Activated naive CD8-positive, alpha-beta T cell treated with anti-CD3 and anti-CD28 coated beads, Interleukin-2, amount 50 U/mL, for 24 hours (primary cell): ENCODE measurements around the gene HORMAD1.
A peak's percentile ranks its signal among the peaks of the same experiment; 100 is the strongest.
"Not testable (repeated sequence)": the region's sequence is repeated elsewhere in the genome, so short reads cannot be mapped to it uniquely, and the experiment has no call there.

Experiments
- ATAC-seq: fragments of 150-1000 bp; cut with Tn5 transposase; one replicate; pipeline ENCODE4 v1.10.0; 2021
- DNase-seq: peaks from one replicate; pipeline ENCODE4 v3.0.0; 2021
- H3K27ac Mint-ChIP-seq: one replicate; pipeline ENCODE4 v1.8.0; 2021; ENCODE audit warnings: mild to moderate bottlenecking, mixed read lengths
- H3K27me3 Mint-ChIP-seq: one replicate; pipeline ENCODE4 v1.8.0; 2021; ENCODE audit warnings: mixed read lengths
- H3K36me3 Mint-ChIP-seq: one replicate; pipeline ENCODE4 v1.8.0; 2021; ENCODE audit warnings: low read depth, mixed read lengths
- H3K4me1 Mint-ChIP-seq: one replicate; pipeline ENCODE4 v1.8.0; 2021; ENCODE audit warnings: mixed read lengths
- H3K4me3 Mint-ChIP-seq: one replicate; pipeline ENCODE4 v1.8.0; 2021; ENCODE audit warnings: mild to moderate bottlenecking, moderate library complexity, mixed read lengths
- H3K9me3 Mint-ChIP-seq: one replicate; pipeline ENCODE4 v1.8.0; 2021; ENCODE audit warnings: mixed read lengths

HORMAD1 gene, protein sequence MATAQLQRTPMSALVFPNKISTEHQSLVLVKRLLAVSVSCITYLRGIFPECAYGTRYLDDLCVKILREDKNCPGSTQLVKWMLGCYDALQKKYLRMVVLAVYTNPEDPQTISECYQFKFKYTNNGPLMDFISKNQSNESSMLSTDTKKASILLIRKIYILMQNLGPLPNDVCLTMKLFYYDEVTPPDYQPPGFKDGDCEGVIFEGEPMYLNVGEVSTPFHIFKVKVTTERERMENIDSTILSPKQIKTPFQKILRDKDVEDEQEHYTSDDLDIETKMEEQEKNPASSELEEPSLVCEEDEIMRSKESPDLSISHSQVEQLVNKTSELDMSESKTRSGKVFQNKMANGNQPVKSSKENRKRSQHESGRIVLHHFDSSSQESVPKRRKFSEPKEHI

DNA sequence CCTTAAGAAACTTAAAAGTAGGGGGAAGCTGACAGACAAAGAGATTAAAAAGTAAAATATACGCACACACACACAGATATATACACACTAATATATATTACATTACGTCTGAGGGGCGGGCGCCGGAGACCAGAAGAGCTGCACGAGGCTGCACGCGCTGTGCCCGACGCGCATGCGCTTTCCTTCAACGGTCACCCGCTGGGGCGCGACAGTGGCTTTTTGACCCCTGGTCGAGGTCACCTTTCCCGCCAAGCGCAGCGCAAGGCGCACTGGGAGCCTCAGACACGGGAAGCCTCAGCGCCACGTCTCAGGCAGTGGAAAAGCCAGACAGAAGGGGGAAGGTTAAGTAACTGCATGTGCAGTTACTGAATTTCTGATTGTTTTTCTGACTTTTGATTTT is at the start of gene HORMAD1:
TSS of gene HORMAD1 (minus strand) at position 193 of the 400 bp plus-strand sequence. CDS start 1,390 bp downstream, outside the sequence.
- H3K4me1 Mint-ChIP-seq = peaks cover 2% of the 10 kb centered on the region
- H3K9me3 Mint-ChIP-seq = no peaks in the 10 kb centered on the region
- H3K27ac Mint-ChIP-seq = no peak within 1 kb of the TSS
- H3K36me3 Mint-ChIP-seq = no peaks in the 10 kb centered on the region
- H3K27me3 Mint-ChIP-seq = no peaks in the 10 kb centered on the region
- H3K4me3 Mint-ChIP-seq = no peak within 1 kb of the TSS
- ATAC-seq (no peak), DNase-seq (no peak)

- H3K4me1 Mint-ChIP-seq = peaks cover 43% of the 10 kb centered on the region
- not testable (repeated sequence) for H3K4me3 Mint-ChIP-seq, H3K36me3 Mint-ChIP-seq, H3K9me3 Mint-ChIP-seq, DNase-seq, H3K27ac Mint-ChIP-seq, ATAC-seq, H3K27me3 Mint-ChIP-seq
These were observed 47.0 kb upstream of the HORMAD1 start for GRCh38 chr1:150767704-150768103.

GRCh38 chr1:150765977-150766301 is 45.2 kb upstream of the HORMAD1 start:
- H3K9me3 Mint-ChIP-seq, DNase-seq, H3K27me3 Mint-ChIP-seq: not testable (repeated sequence)
- peak overlapping the region; percentile 89 for H3K27ac Mint-ChIP-seq
- peaks cover 46% of the 10 kb centered on the region for H3K4me1 Mint-ChIP-seq
- H3K4me3 Mint-ChIP-seq = peak overlapping the region; percentile 89
- ATAC-seq = peak; percentile 45
- H3K36me3 Mint-ChIP-seq = peaks cover 12% of the 10 kb centered on the region

DNA sequence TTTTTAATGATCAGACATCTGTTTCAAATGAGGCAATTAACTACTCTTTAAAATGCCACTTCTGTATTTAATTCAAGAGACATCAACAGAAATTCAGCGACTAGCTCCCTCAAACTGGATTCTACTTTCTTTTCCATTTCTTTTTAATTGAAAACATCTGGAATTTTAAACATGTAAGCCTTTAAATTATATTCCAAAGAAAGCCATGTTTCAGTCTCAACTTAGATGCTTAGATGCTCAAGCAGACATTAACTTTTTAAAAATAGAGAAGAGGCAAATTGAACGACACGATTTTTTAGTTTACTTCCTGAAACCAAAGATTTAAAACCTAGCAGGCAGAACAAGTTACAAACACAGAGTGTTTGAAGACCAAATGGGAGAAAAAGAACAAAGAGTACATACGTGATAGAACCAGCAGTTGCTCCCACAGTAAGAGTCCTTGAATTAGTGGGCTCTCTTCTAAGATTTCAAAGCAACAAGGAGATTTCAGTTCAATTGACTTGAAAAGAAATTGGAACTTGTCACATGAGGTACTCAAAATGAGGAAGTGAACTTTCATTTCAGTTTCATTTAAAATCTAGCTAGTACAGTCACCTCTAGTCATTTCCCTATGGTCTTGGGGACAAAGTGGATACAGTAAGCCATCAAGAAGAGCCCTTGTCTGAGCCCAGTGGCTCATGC is 44.7 kb upstream of the HORMAD1 start, which contains the start of gene CTSS:
TSS of gene CTSS (minus strand) at position 483 of the 681 bp plus-strand sequence. CDS start 1,015 bp downstream, outside the sequence.
- ATAC-seq (peak; percentile 93), DNase-seq (no peak)
- H3K27ac Mint-ChIP-seq = peak within 1 kb of the TSS; percentile 89
- peak within 1 kb of the TSS; percentile 89 for H3K4me3 Mint-ChIP-seq
- H3K36me3 Mint-ChIP-seq = peaks cover 16% of the 10 kb centered on the region
- no peaks in the 10 kb centered on the region for H3K27me3 Mint-ChIP-seq
- H3K9me3 Mint-ChIP-seq = no peaks in the 10 kb centered on the region
- H3K4me1 Mint-ChIP-seq = peaks cover 43% of the 10 kb centered on the region

- H3K4me1 Mint-ChIP-seq = peaks cover 48% of the 10 kb centered on the region
- peak; percentile 44 for ATAC-seq
- no peak for DNase-seq
- peaks cover 20% of the 10 kb centered on the region for H3K36me3 Mint-ChIP-seq
- peak overlapping the region; percentile 89 for H3K27ac Mint-ChIP-seq
- peak overlapping the region; percentile 89 for H3K4me3 Mint-ChIP-seq
- H3K27me3 Mint-ChIP-seq = no peaks in the 10 kb centered on the region
- no peaks in the 10 kb centered on the region for H3K9me3 Mint-ChIP-seq
These were observed 44.0 kb upstream of the HORMAD1 start for GRCh38 chr1:150764617-150765101.

- Mint-ChIP-seq H3K27ac (no peak overlapping the region), H3K4me3 (peak overlapping the region; percentile 3), H3K4me1 (peaks cover 48% of the 10 kb centered on the region), H3K36me3 (peaks cover 20% of the 10 kb centered on the region), H3K27me3 (no peaks in the 10 kb centered on the region), H3K9me3 (no peaks in the 10 kb centered on the region)
- ATAC-seq = no peak
- DNase-seq = no peak
These were observed 42.3 kb upstream of the HORMAD1 start for GRCh38 chr1:150763018-150763417.

GRCh38 chr1:150762552-150762951 is 41.9 kb upstream of the HORMAD1 start:
- DNase-seq (no peak), ATAC-seq (no peak)
- no peaks in the 10 kb centered on the region for H3K9me3 Mint-ChIP-seq
- H3K27ac Mint-ChIP-seq = no peak overlapping the region
- peaks cover 48% of the 10 kb centered on the region for H3K4me1 Mint-ChIP-seq
- no peak overlapping the region for H3K4me3 Mint-ChIP-seq
- peaks cover 20% of the 10 kb centered on the region for H3K36me3 Mint-ChIP-seq
- H3K27me3 Mint-ChIP-seq = no peaks in the 10 kb centered on the region

- H3K9me3 Mint-ChIP-seq = no peaks in the 10 kb centered on the region
- peaks cover 25% of the 10 kb centered on the region for H3K36me3 Mint-ChIP-seq
- DNase-seq (no peak), ATAC-seq (no peak)
- no peak overlapping the region for H3K27ac Mint-ChIP-seq
- no peak overlapping the region for H3K4me3 Mint-ChIP-seq
- no peaks in the 10 kb centered on the region for H3K27me3 Mint-ChIP-seq
- peaks cover 48% of the 10 kb centered on the region for H3K4me1 Mint-ChIP-seq
These were observed 41.1 kb upstream of the HORMAD1 start for GRCh38 chr1:150761801-150762200.

DNA sequence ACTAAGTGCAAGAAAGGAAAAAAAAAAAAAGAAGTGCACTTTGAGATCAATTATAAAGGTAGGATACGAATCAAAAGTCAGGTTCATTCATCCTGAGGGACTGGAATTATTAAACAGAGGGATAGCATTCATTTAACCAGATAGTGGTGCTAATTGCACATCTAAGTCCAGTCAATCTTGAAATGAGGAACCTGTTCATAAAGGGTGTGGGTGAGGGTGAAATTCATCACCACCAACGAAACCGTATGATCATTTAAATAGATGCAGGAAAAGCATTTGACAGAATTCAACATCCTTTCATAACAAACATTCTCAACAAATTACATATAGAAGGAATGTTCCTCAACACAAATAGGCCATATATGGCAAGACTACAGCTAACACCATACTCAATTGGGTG is 39.3 kb upstream of the HORMAD1 start:
- Mint-ChIP-seq H3K27ac (peak overlapping the region; percentile 8), H3K36me3 (peaks cover 25% of the 10 kb centered on the region), H3K9me3 (no peaks in the 10 kb centered on the region), H3K4me3 (no peak overlapping the region), H3K27me3 (no peaks in the 10 kb centered on the region), H3K4me1 (peaks cover 34% of the 10 kb centered on the region)
- DNase-seq = no peak
- ATAC-seq = no peak

DNA sequence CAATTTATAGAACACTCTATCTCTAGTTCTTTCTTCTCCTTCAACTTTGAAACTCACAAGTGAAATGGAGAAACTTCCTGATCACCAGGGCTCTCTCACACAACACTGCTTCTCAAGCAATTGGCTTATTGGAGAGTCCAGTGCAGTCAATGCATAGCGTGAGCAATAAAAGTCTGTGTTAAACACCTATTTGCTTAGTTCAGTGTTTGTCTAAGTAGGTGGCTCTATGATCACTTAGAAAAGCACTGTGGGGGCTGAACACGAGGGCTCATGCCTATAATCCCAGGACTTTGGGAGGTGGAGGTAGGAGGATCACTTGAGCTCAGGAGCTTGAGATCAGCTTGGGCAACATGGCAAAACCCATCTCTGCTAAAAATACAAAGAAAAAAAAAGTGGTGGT is 32.7 kb upstream of the HORMAD1 start:
- no peaks in the 10 kb centered on the region for H3K27me3 Mint-ChIP-seq
- ATAC-seq (no peak), DNase-seq (no peak)
- no peak overlapping the region for H3K4me3 Mint-ChIP-seq
- H3K27ac Mint-ChIP-seq = peak overlapping the region; percentile 27
- no peaks in the 10 kb centered on the region for H3K4me1 Mint-ChIP-seq
- no peaks in the 10 kb centered on the region for H3K9me3 Mint-ChIP-seq
- peaks cover 16% of the 10 kb centered on the region for H3K36me3 Mint-ChIP-seq

DNA sequence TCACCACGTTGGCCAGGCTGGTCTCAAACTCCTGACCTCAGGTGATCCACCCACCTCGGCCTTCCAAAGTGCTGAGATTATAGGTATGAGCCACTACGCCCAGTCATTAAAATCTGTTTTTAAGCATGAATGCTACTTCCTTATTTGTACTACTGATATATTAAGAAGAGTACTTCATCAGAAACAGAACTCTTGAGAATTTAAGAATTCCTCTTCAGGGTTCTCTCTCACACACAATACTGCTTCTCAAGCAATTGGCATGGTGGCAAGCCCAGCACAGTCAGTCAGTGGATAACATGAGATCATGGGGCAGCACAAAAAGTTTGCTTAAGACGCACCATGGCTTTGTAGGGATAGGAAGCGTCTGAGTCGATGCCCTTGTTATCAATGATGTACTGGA is 30.7 kb upstream of the HORMAD1 start:
- Mint-ChIP-seq H3K27ac (no peak overlapping the region), H3K4me3 (no peak overlapping the region), H3K4me1 (no peaks in the 10 kb centered on the region), H3K27me3 (no peaks in the 10 kb centered on the region), H3K9me3 (no peaks in the 10 kb centered on the region), H3K36me3 (peaks cover 11% of the 10 kb centered on the region)
- ATAC-seq (no peak), DNase-seq (no peak)

DNA sequence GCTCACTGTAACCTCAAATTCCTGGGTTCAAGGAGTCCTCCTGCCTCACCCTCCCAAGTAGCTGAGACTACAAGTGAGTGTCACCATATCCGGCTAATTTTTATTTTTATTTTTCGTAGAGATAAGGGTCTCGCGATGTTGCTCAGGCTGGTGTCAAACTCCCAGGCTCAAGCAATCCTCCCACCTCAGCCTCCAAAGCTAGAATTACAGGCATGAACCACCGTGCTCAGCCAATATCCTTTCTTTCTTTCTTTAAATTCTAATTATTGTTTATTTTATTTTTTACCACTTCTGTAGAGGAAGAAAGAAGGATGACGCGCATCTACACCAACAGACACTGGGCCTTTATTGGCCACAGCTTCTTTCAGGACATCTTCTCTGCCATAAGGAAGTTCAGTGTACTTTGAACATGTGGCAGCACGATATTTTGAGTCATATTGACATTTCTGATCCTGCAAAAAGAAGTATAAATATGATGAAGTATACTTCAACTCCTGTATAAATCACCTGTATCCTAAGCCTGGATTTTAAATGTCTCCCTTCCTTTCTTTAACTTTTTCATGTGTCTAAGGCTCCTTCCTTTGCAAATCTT is 29.1 kb upstream of the HORMAD1 start:
- Mint-ChIP-seq H3K4me3 (no peak overlapping the region), H3K9me3 (no peaks in the 10 kb centered on the region), H3K27me3 (no peaks in the 10 kb centered on the region), H3K4me1 (no peaks in the 10 kb centered on the region), H3K27ac (no peak overlapping the region), H3K36me3 (peaks cover 11% of the 10 kb centered on the region)
- DNase-seq = no peak
- ATAC-seq = no peak

DNA sequence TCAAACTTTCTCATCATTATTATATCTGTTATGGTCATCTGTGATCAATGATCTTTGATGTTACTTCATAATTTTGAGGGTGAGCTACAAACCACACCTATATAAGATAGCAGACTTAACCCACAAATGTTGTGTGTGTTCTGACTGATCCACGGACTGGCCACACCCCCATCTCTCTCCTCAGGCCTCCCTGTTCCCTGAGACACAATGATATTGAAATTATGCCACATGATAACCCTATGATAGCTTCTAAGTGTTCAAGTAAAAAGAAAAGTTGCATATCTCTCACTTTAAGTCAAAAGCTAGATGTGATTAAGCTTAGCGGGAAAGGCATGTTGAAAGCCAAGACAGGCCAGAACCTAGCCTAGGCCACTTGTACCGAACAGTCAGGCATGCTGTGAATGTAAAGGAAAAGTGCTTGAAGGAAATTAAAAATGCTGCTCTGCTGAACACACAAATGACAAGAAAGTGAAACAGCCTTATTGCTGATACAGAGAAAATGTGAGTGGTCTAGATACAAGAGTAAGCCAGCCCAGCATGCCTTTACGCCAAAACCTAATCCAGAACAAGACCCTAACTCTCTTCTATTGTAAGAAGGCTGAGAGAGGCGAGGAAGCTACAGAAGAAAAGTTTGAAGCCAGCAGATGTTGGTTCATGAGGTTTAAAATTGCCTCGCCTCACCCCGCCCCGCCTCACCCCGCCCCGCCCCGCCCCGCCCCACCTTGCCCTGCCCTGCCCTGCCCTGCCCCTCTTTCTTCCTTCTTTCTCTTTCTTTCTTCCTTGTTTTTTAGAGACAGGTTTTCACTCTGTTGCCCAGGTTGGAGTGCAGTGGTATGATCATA is 28.4 kb upstream of the HORMAD1 start:
- Mint-ChIP-seq H3K27ac (no peak overlapping the region), H3K4me3 (no peak overlapping the region), H3K27me3 (no peaks in the 10 kb centered on the region), H3K9me3 (no peaks in the 10 kb centered on the region), H3K36me3 (peaks cover 11% of the 10 kb centered on the region), H3K4me1 (no peaks in the 10 kb centered on the region)
- DNase-seq = no peak
- no peak for ATAC-seq

DNA sequence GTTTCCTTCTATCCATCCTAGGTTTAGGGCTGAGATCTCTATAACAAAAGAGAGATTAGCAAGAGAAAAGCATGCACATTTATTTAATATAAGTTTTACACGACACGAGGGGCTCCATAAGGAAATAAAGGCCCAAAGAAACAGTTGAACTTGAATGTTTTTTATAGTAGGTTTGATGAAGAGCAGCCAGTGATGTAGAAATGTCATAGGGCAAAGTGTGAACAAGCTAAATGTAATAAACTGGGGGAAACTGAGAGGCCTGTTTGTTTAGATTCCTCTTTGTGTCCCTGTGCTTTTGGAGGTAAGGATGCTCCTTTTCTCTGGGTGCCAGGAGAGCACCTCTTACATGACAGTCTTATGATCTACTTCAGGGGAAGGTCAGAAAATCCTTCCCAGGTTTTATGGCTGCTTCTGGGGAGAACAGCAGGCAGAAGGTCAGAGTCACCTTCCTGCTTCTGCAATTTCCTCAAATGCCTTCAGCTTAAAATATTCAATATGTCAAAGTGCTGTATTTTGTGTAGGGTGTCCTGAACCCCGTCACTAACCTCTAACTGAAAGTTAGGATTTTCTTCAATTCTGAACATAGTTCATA is 9.5 kb upstream of the HORMAD1 start:
- ATAC-seq = no peak
- Mint-ChIP-seq H3K4me1 (no peaks in the 10 kb centered on the region), H3K9me3 (no peaks in the 10 kb centered on the region), H3K4me3 (no peak overlapping the region), H3K27ac (no peak overlapping the region), H3K36me3 (no peaks in the 10 kb centered on the region), H3K27me3 (no peaks in the 10 kb centered on the region)
- DNase-seq = no peak
